CD4-positive, alpha-beta T cell treated with Interleukin-1 beta for 1 hour (primary cell): ENCODE results near the gene RITA1.
A peak's percentile ranks its signal among the peaks of the same experiment; 100 is the strongest.

ENCODE experiments used
- DNase-seq, 2 donors: peaks; one replicate each; pipeline ENCODE4 v3.0.0-alpha.2; 2020 to 2022

RITA1 gene

DNA sequence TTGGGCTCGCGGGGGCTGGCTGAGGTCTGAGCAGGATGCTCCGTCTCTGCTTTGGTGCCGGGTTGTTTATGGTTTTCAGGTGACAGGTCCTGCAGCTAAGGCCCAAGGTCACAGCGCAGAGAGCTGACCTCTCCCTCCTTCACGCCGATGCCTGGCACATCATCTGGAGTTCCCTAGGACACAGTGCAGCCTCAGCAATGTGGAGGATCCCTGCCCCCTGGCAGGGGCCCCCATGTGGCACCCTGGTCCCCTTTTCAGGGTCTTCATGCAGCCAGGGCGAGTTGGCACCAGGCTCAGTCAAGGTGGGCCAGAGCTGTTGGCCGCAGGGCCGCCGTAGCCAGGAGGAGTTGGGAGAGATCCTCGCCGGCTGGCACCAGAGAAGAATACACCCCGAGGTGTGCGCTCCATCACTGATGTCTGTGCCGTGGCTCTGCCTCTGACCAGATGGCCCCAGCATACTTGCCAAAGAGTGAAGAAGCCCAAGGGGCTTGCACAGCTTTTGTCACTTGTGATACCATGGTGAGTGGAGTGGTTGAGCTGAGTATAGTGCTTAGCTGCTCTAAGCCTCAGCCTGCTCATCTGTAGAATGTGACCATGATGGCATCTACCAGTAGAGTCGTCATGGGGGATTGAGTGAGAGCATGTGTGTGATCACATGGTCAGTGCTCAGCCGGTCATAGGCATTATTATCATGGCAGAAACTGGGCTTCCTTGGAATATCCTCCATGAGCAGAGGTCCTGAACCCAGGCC lies 46.7 kb downstream of the RITA1 start:
- no peak for DNase-seq

- peak; percentile 69 to 85 for DNase-seq
Observed at GRCh38 chr12:113232840-113233585, 47.5 kb downstream of the RITA1 start.

DNA sequence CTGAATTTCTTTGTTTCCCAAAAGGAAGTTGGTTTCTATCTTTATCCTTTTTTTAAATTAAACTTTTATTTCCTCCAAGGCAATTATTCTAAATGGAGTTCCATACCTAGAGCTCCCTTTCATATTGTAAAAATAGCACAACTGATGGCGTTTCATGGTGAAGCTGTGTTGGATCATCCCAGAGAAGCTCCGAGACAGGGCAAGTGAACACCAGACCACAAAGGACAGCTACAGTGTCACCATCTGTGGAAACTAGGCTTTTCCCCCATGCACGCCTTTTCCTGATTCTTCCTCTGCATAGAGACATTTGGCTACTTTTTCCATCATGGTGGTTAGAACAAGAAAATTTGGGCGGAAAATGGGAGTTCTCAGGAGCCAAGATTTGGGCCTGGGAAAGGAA lies 48.4 kb downstream of the RITA1 start:
- no peak for DNase-seq

- no peak for DNase-seq
Observed at GRCh38 chr12:113234483-113234882, 49.0 kb downstream of the RITA1 start.

DNA sequence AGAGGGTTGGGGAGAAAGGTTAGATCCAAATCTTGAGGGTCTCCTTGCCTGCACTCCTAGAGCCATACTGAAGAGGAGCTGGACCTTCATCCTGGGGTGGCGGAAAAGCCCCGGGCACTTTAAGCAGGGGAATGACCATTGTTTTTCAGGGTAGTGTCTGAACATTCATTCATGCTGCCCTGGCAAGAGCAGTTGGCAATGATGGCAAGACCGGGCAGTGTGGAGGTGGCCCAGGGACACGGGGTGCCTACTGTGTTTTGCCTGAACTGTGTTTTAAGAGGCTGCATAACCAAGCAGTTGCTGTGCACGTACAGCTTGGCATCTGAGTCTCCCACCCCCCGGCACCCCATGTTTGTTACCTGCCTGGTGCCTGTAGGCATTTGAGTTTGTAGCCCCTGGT lies 50.5 kb downstream of the RITA1 start:
- DNase-seq: no peak

GRCh38 chr12:113236539-113237399 lies 51.2 kb downstream of the RITA1 start:
- DNase-seq: no peak

GRCh38 chr12:113237748-113238147 lies 52.2 kb downstream of the RITA1 start:
- DNase-seq: no peak

- no peak for DNase-seq
Observed at GRCh38 chr12:113238309-113238708, 52.8 kb downstream of the RITA1 start.

DNA sequence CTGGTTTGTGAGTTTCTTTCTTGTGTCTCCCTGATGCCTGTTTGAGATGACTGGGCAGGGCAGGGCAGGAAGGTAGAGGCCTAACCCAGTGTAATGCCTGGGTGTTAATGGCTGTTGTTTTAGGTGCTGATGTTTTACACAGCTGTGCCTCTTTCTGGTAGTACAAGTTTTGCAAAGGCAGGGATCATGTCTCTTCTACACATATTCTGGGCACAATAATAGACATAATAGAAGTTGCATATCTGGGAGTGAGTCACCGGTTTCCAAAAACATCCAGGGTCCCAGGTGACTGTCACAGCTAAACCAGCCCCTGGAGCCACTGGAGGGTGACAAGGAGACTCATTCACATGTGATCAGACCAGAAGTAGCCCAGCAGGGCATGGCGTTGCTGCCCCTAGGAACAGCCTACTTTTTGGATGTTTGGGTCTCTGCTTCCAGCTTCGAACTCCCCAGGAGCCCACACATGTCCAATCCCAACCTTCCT lies 53.8 kb downstream of the RITA1 start:
- no peak for DNase-seq

GRCh38 chr12:113239811-113240331 lies 54.4 kb downstream of the RITA1 start:
- DNase-seq: no peak

GRCh38 chr12:113240395-113240794 lies 54.9 kb downstream of the RITA1 start:
- DNase-seq: no peak

GRCh38 chr12:113241191-113242025 lies 55.9 kb downstream of the RITA1 start:
- DNase-seq: no peak
